Activated T-cell treated with anti-CD3 and anti-CD28 coated beads for 24 hours (primary cell): ENCODE results near the gene INTU.
"Not testable (repeated sequence)": the region's sequence is repeated elsewhere in the genome, so short reads cannot be mapped to it uniquely, and the experiment has no call there.

Experiments used
- DNase-seq: peaks from one replicate; pipeline ENCODE4 v3.0.0-alpha.2; 2020; ENCODE audit warnings: low read depth

The INTU gene

DNA sequence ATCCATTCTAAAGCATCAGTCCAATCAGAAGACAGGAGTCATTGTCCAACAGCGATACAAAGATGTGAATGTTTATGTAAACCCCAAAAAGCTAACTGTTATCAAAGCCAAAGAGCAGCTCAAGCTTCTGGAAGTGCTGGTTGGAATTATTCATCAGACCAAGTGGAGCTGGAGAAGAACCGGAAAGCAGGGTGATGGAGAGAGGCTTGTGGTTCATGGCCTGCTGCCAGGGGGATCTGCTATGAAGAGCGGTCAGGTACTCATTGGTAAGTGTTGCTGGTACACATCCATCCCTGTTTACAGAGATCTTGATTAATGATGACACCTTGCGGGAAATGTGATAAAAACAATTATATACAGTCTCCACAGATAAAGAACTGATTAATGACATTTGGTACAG is 11.0 kb downstream of the INTU start:
- DNase-seq: no peak

DNA sequence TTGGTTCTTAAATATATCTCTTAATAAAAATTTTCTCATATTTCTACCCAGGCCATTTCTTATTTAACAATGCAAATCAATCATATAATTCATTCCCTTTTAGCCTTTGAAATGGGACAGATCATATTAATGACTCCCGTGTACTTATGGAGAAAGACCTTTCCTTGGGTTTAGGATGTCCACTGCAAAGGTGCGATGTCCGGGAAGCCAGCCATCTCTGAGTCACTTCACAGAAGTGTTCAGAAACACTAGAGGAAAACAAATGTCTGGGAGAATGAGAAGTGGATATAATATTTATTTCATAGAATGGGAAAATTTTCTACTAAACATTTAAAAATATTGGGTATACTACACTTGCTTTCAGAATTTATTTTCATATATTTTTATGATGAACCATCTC is 15.3 kb downstream of the INTU start:
- DNase-seq: no peak

DNA sequence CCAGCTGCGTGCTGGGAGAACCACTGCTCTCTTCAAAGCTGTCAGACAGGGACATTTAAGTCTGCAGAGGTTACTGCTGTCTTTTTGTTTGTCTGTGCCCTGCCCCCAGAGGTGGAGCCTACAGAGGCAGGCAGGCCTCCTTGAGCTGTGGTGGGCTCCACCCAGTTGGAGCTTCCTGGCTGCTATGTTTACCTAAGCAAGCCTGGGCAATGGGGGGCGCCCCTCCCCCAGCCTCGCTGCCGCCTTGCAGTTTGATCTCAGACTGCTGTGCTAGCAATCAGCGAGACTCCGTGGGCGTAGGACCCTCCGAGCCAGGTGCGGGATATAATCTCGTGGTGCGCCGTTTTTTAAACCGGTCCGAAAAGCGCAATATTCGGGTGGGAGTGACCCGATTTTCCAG is 22.8 kb downstream of the INTU start:
- not testable (repeated sequence) for DNase-seq

DNA sequence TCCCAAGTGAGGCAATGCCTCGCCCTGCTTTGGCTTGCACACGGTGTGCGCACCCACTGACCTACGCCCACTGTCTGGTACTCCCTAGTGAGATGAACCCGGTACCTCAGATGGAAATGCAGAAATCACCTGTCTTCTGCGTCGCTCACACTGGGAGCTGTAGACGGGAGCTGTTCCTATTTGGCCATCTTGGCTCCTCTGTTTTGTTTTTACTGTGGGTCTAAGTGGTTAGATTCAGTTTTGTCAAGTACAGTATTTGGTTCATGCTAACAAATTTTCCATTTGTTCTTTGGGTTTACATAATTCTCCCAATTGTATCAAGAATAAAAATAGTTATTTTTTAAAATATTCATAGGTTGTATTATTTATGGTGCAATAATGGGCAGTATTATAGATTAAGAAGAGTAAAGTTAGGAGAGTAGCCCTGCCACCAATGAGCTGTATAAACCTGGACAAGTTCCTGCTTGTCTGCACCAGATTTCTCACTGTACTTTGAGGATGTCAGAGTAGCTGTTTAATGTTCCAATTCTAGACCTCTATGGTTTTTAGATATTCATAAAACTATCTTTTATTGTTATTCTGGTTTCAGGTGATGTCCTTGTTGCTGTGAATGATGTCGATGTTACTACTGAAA is 23.4 kb downstream of the INTU start:
- DNase-seq: no peak

DNA sequence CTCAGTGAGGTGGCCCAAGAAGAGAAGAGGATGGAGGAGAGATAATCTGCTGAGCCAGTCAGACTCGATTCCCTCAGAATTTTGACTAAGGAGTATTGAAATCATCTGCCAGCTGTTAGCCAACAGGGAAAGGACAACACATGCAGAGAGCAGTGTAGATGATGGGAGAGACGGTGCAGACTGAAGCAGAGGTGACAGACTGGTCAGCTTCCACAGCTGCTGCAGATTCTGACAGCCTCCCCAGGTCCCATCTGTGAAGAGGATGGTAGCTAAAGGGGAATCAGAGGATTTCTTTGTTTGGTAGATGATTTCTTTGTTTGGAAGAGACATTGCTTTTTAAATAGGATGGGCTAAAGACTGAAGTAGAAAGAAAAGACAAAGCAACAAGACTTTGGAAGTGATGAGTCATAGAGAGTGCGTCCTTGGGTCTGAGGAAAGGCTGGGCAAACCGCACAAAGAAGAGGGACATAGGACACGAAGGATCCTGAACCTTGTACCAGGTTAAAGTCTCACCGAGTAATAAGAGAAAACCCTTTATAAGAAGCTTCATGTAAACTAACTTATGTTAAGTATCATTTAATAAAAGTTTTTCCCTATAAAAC is 27.6 kb downstream of the INTU start:
- DNase-seq: no peak

DNA sequence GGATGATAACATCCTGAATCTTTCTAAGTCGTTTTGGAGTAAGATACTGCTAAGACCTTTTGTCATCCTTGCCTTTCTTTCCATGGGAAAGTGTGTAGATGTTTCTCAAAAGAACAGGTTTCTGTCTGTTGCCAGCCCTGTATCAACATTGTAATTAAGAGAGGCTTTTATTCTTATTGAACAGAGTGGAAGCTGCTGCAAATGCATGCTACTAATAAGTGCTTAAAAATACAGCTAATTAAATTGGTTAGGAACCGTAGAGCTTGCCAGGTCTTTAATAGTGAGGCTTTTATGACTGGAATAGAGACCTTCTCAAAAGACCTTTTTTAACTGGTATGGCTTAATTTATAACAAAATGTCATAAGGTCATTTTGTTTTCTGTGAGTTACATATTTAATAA is 34.4 kb downstream of the INTU start:
- DNase-seq: no peak

DNA sequence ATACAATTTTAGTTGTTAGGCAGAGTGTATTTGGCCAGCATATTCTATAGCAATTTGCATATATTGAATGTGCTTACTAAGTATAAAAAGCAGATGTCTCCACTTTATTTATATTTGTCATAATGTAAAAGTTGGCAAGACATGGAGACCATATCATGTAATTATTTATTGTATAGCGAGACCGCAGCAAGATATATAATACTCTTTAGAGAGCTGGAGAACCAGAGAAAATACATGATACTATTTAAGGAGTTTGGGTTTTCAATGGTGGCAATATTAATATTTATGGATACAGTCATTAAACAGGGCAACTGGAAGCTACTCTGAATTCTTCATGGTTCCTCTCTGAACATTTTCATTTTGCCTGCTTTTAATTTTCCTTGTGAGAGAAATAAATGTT is 35.0 kb downstream of the INTU start:
- no peak for DNase-seq

DNA sequence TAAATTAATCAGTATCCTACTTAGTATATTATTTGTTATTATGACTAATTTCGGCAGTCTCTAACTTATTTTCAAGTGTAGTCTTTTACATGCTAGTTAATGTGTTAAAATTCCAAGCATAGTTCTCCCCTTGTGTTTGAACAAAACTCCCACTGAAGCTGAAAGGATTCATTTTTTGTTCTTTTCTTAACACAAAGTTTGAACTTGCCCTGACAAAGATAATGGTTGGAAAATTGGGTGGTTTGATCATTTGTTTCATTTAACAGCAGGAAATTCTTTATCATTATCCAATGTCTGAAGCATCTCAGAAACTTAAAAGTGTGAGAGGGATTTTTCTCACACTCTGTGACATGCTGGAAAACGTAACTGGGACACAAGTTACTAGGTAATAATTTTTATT is 36.0 kb downstream of the INTU start:
- DNase-seq: no peak

DNA sequence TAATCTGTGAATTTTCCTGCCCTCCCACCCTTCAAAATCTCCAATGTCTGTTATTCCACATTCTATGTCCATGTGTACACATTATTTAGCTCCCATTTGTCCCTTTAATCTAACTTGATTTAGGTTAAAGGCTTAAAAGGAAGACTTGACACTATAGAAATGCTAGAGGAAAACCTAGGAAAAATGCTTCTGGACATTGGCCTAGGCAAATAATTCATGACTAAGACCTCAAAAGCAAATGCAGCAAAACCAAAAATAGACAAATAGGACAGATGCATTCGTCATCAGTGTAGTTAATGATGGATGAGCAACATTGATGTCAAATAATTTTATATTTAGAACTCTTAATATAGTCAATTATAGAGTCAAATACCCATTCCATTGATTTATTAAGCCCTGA is 36.9 kb downstream of the INTU start:
- DNase-seq: no peak

DNA sequence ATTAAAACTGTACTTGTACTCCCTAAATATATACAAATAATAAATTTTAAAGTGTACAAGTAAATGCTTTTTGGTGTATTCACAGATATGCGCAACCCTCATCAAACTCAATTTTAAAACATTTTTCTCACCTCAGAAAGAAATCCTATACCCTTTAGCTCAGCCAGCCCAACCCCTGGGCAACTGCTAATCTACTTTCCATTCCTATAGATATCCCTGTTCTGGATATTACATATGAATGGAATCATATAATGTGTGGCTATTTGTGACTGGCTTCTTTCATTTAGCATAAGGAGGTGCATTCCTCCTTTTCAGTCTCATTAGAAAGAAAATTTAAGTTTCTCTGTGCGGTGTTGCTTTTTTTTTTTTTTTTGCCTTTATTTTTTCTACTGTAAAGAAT is 39.4 kb downstream of the INTU start:
- DNase-seq: no peak

DNA sequence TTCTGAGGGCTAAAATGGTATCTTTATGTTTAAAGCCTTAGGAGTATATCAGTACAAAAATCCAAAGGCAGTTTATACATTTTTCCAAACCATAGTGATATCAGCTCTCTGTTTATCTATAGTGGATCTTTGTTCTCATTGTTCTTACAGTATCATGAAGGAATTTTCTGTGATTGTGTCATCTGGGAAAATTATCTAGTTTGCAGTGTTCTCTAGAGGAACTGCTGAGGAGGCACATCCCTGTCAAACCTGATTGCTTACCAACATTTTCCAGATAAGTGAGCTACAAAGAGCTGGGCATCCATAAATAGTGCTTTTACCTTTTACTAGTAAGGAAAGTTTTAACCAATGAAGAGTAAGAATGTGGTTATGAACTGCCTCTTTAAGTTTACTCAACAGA is 52.5 kb downstream of the INTU start:
- DNase-seq: no peak

DNA sequence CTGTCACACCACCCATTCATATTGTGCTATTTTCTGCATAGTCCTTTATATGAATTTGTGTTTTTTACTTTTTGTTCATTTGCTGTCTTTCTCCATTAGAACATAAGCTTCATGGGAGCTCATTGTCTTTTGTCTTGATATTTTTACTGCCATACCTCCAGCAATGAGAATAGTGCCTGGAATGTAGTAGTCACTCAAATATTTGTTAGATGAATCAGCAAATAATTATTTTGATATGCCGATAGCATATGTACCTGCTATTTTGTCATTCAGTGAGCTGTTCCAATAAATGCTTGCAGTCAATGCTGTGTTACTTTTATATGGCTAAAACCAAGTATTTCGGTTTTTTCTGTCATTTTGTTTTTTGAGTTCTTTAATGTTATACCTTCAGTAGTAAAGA is 53.9 kb downstream of the INTU start:
- DNase-seq: no peak

DNA sequence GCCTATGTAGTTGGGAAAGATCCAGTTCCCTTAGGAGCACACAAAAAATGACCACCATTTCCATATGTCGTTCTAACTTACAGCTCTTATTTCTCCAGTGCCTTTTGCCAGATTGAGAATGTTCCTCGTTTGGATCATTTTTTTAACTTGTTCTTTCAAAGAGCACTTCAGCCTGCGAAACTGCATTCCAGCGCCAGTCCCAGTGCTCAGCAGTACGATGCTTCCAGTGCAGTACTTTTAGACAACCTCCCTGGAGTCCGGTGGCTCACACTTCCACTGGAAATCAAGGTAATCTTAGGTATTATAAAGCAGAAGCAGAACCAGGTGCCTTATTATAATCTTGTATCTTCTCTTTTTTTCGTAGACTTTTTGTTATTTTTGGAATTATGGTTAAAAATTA is 54.8 kb downstream of the INTU start:
- DNase-seq: no peak

DNA sequence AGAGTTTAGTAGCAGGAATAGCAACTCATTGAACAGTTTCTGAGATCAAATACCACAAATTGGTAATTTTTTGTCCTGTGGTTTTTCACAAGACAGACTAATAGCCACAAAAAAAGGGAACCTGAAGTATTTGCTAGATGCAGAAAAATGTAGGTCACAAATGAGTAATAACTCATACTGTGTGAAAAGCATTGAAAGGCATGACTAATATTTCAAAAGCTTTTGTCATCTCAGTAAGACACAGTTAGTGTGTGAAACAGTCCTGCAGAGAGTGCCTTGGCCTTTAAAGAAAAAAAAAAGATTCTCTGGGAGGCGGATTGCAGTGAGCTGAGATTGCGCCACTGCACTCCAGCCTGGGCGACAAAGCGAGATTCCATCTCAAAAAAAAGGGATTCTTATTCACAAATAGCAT is 66.0 kb downstream of the INTU start:
- DNase-seq: no peak

DNA sequence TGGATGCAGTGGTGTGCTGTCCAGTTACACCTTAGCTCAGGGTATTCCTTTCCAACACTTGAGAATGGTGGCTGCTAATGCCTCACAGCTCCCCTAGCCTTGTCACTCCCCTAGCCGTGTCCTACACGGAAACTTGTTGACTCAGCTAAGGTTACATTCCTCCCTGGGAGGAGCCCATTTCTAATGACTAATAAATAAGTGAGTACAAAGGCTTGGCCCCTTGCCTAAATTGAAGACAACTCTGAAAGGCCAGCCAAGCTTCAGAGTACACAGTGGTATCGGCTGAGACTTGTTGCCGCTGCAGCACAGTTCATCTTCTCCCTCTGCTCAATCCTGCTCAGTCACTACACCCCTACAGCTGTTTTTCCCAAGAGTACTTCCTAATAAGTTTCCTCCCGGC is 76.2 kb downstream of the INTU start:
- DNase-seq: no peak

DNA sequence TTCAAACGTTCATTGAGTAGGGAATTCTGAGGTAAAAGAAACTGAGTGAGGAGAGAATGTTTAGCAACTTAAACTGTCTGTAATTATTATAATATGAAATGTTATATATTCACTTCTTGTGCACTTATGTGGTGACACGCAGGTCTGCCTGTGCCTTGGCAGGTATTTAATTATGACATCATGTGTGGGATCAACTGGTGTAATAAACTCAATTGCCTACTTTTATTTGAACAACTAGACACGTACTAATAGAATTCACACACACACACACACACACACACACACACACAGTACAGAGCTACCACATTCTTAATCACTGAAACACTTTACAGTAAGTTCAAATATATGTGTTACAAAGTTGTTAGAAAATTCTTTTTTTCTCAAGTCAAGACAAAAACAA is 76.7 kb downstream of the INTU start:
- DNase-seq: no peak

DNA sequence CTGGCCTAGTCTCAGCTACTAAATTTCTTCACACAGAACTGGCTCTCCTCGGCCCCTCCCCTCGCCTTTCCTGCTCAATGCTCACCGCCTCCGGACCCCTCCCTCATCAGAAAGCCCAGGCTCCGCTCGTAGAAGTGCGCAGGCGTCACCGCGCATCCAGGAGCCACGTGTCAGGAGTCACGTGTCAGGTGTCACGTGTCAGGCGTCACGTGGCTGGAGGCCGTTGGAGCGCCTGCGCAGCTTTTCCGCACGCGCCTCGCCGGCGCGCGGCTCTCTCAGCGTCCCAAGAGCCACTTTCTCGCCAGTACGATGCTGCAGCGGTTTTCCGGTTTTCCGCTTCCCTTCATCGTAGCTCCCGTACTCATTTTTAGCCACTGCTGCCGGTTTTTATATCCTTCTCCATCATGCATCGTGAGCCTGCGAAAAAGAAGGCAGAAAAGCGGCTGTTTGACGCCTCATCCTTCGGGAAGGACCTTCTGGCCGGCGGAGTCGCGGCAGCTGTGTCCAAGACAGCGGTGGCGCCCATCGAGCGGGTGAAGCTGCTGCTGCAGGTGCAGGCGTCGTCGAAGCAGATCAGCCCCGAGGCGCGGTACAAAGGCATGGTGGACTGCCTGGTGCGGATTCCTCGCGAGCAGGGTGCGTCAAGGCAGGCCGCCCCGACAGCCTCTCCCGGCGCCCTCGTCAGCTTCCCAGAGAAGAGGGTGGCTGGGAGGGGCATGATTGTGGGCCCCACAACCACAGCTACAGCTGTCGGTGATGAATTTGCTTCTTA is 97.6 kb downstream of the INTU start, which contains the start of gene SLC25A31:
SLC25A31 (plus strand) TSS at position 259 of the 772 bp plus-strand sequence; CDS start at position 405, 146 bp downstream.
- DNase-seq: no peak

DNA sequence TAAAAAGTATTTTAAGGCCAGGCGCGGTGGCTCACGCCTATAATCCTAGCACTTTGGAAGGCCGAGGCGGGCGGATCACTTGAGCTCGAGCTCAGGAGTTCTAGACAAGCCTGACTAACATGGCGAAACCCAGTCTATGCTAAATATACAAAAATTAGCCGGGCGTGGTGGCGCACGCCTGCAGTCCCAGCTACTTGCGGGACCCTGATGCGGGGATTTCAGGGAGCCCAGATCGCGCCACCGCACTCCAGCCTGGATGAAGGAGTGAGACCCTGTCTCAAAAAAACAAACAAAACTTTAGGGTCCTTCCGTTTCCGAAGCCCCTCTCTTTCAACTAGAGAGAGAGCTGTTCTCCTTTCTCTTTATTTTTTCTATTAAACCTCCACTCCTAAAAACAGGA is 98.6 kb downstream of the INTU start:
- DNase-seq: no peak

DNA sequence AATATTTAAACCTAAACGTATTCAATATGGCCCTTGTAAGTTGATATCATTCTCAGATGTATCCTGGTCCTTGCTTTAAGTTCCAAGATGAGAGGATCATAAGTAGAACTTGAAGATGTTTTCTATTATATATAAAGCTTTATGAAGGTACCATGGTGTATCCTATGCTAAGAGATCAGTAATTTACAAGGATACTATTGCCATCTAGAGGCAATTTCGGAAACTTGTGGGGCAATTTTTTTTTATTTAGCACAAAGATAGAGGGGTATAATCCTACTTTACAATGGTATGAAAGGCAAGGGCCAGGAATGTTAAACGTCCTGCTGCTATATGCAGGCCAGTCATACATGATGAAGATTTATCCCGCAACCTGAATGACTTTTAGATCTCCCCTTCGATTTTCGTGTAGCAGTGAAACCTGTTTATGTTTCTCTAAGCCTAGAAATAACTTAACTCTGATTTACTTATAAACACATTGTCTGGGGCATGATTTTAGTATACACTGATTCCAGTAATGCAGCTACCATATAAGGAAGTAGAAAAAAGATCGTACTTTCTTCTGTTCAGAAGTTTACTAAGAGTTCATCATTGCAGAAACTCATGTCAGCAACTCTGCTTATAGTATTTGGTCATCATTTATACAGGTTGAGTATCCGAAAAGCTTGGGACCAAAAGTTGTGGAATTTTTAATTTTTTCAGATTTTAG is 100.0 kb downstream of the INTU start:
- no peak for DNase-seq

DNA sequence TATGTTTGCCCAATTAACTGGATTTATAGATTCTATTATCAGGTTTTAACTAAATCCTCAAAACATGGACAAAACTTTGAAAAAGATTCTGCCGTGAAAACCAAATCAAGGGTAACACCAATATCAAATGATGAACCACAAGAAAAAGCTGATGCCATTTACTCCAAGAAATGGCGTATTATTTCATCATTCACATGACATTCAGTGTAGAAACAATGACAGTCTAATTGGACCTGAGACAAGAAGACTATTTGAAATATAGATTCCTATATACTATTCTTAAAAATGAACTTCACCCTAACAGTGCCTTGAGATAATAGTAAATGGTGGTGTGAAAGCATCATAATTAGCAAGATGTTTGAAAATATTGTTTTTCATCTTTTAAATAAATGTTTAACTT is 102.2 kb downstream of the INTU start:
- no peak for DNase-seq

DNA sequence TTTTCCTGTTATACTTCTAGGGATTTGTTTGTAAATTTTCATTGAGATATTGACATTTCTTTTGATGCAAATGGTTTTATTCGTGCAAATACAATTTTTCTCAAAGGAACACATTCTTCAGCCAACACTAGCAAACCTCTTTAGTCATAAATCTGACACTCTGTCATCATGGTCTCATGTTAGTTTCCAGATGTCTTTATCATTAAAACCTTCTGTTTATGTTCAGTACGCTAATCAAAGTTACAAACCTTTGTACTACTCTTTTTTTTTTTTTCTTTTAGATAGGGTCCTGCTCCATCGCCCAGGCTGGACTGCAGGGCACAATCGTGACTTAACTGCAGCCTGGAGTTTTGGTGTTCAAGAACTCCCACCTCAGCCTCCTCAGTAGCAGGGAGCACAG is 104.5 kb downstream of the INTU start:
- DNase-seq: no peak

DNA sequence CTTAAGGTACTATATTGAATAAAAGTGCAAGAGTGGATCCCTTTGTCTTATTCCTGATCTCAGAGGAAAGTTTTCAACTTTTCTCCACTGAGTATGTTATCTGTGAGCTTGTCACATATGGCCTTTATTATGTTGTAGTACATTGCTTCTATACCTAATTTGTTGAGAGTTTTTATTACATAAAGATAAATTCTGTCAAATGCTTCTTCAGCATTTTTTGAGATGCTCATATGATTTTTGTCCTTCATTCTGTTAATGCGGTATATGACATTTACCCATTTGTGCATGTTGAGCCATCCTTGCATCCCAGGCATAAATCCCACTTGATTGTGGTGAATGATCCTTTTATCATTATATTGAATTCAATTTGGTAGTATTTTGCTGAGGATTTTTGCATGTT is 108.5 kb downstream of the INTU start:
- no peak for DNase-seq

DNA sequence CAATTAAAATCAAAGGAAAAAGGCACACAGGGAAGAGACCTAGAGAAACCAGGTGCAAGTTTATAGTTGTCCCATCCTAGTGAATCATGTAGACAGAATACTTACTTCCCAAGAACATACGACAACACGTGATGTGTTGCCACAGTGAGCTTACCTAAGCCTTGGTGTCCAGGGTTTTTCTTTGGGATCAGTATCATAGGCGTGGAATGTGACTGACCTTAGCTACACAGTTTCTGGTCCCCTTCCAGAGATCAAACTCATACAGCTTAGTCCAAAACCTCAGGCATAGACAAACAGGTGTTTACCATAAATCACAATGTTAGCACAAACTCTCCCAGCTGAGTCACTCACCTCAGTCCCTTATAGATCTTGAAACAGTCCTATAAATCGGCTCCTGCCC is 115.1 kb downstream of the INTU start:
- no peak for DNase-seq
